AG09309 (cell line): ENCODE measurements around the gene SPAG16.

ENCODE experiments used
- DNase-seq: peaks from one replicate; pipeline ENCODE4 v3.0.0-alpha.2; 2010; ENCODE audit warnings: low read depth
- H3K4me3 ChIP-seq: 2 replicates; pipeline ENCODE4 v1.5.1; 2011; ENCODE audit warnings: mild to moderate bottlenecking, low read depth, low read length, moderate library complexity; ENCODE audit not compliant: control insufficient read depth
- TF ChIP-seq, protein P1 (sequence below): IDR thresholded peaks from 2 replicates; pipeline ENCODE4 v1.5.1; 2011; ENCODE audit warnings: mild to moderate bottlenecking, low read depth, low read length, inconsistent platforms; ENCODE audit not compliant: insufficient read depth, control insufficient read depth; ENCODE audit errors: missing control alignments

Gene SPAG16

GRCh38 chr2:213561759-213562158 is 277.5 kb downstream of the SPAG16 start:
- H3K4me3 ChIP-seq: no peak overlapping the region
- TF ChIP-seq, protein P1, sequence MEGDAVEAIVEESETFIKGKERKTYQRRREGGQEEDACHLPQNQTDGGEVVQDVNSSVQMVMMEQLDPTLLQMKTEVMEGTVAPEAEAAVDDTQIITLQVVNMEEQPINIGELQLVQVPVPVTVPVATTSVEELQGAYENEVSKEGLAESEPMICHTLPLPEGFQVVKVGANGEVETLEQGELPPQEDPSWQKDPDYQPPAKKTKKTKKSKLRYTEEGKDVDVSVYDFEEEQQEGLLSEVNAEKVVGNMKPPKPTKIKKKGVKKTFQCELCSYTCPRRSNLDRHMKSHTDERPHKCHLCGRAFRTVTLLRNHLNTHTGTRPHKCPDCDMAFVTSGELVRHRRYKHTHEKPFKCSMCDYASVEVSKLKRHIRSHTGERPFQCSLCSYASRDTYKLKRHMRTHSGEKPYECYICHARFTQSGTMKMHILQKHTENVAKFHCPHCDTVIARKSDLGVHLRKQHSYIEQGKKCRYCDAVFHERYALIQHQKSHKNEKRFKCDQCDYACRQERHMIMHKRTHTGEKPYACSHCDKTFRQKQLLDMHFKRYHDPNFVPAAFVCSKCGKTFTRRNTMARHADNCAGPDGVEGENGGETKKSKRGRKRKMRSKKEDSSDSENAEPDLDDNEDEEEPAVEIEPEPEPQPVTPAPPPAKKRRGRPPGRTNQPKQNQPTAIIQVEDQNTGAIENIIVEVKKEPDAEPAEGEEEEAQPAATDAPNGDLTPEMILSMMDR: no peak
- DNase-seq: no peak

GRCh38 chr2:213562539-213563180 is 278.4 kb downstream of the SPAG16 start:
- no peak overlapping the region for H3K4me3 ChIP-seq
- no peak for DNase-seq
- TF ChIP-seq, protein P1: no peak

- TF ChIP-seq, protein P1: no peak
- DNase-seq: no peak
- H3K4me3 ChIP-seq: no peak overlapping the region
These were observed 282.6 kb downstream of the SPAG16 start for GRCh38 chr2:213566846-213567245.

- TF ChIP-seq, protein P1: no peak
- no peak for DNase-seq
- H3K4me3 ChIP-seq: no peak overlapping the region
These were observed 325.4 kb downstream of the SPAG16 start for GRCh38 chr2:213609570-213610170.

DNA sequence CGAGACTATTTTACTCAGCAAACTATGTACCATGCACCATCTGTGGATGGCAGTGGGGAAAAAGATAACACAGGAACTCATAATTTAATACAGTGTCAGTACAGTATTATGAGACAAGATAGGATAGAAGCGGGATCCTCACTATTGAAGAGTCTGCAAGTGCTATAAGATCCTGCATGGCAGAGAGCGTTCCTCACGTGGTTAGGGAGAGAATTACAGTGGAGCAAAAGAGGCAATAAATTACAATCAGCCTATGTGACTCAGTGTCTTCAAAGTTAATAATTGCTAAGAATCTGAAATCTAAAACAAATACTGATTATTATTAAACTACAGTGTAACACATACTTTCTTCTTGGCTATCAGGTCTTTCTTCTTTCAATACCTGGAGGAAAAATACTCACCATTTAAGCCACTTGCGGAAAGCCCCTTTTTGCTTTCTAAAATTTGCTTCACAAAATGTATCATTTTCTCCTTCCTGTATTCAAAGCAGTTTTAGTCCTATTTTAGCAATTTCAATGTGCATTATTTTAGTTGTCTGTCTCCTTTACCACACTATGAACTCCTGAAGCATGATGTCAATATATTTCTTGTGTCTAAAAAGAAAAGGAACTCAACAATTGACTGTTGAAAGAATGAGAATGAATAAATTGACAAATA is 342.9 kb downstream of the SPAG16 start:
- TF ChIP-seq, protein P1: no peak
- no peak for DNase-seq
- H3K4me3 ChIP-seq: no peak overlapping the region

- H3K4me3 ChIP-seq: no peak overlapping the region
- TF ChIP-seq, protein P1: no peak
- no peak for DNase-seq
These were observed 343.7 kb downstream of the SPAG16 start for GRCh38 chr2:213627835-213628460.
